GM18873 (cell line): ENCODE results near the gene DPP6.

Source experiments
- ATAC-seq: cut with Tn5 transposase; IDR thresholded peaks from one replicate; pipeline ENCODE4 v1.9.1; 2021; ENCODE audit warnings: mild to moderate bottlenecking, moderate library complexity, moderate number of reproducible peaks; ENCODE audit not compliant: unreplicated experiment, low FRiP score

Gene DPP6

GRCh38 chr7:154324196-154324595 is 272.0 kb downstream of the DPP6 start:
- no peak for ATAC-seq

GRCh38 chr7:154326421-154326820 is 274.2 kb downstream of the DPP6 start:
- ATAC-seq: no peak

GRCh38 chr7:154330318-154330717 is 278.1 kb downstream of the DPP6 start:
- no peak for ATAC-seq

DNA sequence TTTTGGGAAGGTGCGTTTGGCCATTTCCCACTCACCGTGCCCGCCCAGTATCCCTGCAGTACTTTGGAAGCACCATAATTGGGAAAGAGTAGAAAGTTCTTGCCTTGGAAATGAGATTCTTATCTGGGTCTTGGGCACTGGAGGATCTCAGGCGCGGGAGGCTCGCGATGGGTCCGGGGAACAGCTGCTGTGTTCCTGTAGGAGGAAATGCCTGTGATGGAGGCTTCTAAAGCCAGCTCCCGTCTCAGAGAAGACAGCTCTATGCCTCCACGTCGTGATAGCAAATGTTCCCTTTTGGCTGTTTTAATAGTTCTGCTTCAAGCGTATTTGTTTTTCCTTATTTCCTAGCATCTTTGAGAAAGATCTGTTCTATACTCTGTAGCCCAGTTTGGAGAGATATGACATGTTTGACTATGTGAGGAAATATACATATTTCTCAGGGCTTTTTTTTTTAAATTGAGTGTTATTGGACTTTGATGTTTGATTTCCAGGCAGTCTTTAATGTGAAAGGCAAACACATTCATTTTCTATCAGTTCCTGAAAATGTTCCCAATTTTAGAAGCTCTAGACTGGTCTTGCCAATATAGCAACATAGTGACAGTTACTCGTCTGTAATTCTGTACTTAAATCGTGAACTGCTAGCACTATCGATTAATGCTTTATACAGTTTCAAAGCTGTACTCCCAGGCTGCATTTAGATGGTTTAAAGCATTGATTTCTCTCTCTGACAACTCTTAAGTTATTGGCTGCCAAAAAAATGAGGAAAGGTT is 280.8 kb downstream of the DPP6 start:
- no peak for ATAC-seq

DNA sequence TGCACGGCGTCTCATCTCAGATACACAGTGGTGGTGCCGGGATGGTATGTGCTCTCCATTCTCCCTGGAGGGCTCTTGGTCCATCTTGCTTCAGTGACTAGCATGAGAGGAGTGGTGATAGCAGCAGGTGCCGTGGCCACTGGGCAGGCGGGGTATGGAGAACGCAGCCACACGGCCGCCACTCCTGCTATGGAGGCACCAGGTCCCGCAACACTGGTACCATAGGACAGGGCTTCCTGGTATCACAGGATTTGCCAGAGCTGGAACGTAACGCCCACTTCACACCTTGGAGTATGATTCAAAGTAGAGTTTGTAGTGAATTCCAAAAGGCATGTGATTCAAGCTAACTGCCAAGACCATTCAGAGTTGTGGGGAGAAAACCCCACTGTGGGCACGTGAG is 284.1 kb downstream of the DPP6 start:
- no peak for ATAC-seq

- ATAC-seq: no peak
Measured at GRCh38 chr7:154338701-154339506, 286.7 kb downstream of the DPP6 start.

DNA sequence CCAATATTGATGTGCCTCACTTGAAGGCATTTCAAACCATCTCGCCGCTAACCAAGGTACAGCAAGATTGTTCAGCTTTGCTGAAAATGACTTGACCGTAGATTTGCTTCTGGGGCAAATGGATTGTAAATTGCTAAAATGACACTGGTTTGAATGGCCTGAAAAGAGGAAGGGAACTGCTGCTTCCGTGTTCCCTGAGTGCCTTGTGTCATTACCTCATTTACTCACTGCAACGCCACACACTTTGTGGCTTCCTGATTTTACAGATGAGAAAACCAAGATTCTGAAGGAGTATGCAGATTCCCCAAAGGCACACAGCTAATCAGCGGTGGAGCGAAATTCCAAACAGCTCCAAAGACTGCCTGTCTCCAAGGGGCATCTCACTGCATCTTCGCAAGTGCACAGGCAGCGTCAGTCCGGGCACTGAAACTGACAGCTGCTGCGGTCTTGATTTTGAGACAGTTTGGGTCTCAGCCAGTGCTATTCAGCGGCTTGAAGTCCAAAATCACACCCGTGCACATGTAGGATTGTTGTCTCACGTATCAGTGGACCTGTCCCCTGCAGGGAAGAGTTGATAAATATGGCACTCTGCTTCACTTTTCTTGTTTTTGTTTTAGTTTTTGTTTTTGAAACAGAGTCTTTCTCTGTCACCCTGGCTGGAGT is 290.9 kb downstream of the DPP6 start:
- no peak for ATAC-seq

GRCh38 chr7:154343778-154344412 is 291.7 kb downstream of the DPP6 start:
- no peak for ATAC-seq

DNA sequence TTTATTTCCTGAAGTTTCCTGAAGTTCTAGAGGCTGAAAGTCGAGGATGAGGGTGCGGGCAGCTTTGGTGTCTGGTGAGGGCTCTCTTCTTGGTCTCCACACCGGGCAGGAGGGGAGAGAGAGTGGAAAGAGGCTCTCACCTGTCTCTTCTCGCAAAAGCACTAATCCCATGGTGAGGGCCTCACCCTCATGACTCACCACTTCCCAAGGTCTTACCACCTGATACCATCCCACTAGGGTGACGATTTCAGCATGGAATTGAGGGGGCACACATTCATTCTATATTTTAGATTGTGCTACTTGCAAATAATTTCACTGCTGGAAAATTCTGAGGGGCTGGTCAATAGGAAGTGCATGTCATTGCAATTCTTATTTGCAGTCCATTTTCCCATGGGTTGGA is 292.9 kb downstream of the DPP6 start:
- ATAC-seq: no peak

GRCh38 chr7:154347700-154348266 is 295.6 kb downstream of the DPP6 start:
- ATAC-seq: no peak

DNA sequence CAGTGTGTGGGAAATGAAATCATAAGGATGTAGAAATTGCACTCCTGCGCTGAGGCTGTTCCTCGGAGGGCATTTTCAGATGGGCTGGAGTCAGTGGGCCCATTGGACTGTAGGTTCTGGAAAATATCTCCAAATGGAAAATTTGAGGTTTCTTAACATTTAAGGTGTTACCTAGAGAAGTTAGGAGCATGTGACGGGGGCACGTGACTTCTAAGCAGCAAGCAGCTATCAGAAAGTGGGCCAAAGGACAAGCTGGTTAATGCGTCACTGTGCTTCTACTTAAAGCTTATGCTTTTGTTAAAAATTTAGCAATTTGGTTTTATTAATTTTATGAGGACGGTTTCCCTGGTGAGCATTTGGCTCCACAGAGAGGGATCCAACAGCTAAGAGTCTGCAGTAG is 298.7 kb downstream of the DPP6 start:
- ATAC-seq: no peak

- ATAC-seq: no peak
Measured at GRCh38 chr7:154353355-154353767, 301.2 kb downstream of the DPP6 start.

- ATAC-seq: no peak
Measured at GRCh38 chr7:154364170-154364569, 312.0 kb downstream of the DPP6 start.

- no peak for ATAC-seq
Measured at GRCh38 chr7:154371424-154371823, 319.2 kb downstream of the DPP6 start.

DNA sequence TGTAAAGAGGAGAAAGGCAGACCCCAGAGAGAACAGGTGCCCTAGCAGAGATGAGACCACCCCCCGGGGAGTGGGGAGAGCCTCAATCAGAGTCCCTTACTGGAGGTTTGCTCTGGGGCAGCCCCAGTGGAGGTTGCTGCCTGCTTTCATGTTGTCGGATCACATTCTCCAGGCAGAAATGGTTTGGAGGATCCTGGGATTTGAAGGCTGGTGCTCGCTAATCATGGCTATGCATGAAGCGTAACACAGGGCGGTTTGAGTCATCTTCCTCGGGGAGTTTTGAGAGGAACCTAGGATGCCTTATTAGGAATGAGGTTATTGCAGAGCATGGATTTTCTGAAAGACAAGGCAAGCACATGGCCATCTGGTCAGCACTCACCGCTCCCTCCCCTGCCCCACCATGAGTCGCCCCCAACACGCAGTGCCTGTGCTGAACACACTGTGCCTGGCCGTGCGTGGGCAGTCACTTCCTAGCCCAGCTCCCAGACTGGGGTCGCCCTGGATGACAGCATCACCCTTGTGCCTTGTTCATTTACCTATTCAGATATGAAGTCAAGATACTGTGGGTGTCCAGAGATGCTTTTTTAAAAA is 319.9 kb downstream of the DPP6 start:
- ATAC-seq: no peak

- no peak for ATAC-seq
Measured at GRCh38 chr7:154373956-154374355, 321.8 kb downstream of the DPP6 start.

DNA sequence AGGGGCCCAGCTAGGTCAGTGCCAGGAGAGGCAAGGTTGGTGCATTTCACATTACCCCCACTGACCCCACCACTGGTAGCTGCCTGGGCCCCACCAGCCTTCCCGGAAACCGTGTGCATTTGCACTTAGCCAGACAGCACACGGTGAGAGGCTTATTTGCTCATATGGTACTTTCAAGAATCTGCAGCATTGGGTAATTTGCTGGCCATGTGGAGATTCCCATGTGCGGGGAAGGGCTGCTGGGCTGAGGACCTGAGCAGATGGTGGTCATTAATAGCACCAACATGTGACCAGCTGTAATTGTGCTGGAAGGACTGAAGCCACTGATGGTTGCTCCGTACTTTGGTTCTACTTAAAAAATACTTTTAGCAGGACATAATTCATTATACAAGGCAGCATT is 323.8 kb downstream of the DPP6 start:
- ATAC-seq: no peak

DNA sequence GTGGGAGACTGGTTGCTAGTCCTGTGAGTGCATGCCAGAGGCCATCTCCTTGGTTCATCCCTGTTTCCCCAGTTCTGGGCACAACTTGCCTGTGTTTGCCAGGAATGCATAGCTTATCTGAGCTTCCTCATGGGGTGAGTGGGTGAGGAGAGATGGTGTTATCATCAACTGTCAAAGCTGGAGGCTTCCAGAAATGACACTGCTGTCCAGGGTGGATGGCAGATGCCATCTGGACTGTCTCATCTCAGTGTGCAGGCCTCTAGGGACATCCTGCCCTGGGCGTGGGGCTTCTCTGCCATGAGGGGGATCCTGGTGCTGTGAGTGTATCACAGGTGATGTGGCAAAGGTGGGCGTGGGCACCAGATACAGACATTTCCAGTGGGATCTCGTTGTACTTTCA is 328.6 kb downstream of the DPP6 start:
- ATAC-seq: no peak

GRCh38 chr7:154383045-154383444 is 330.8 kb downstream of the DPP6 start:
- ATAC-seq: no peak

GRCh38 chr7:154385214-154385613 is 333.0 kb downstream of the DPP6 start:
- no peak for ATAC-seq
